Body of pancreas (tissue), 4 donors: ENCODE results near the gene IGFN1. TPM values are rescaled to one million over a fixed set of nuclear protein-coding genes. Genes with fewer than 3 reads are reported as not detected.
A peak's percentile ranks its signal among the peaks of the same experiment; 100 is the strongest.

Experiments used
- ATAC-seq: fragments of 150-250 bp; one replicate; pipeline ENCODE4 v1.9.1; 2016
- DNase-seq, 4 donors: peaks; one replicate each; pipeline ENCODE4 v3.0.0-alpha.2; 2019
- H3K27ac ChIP-seq, 4 donors: fragments of 200-600 bp; sonication (generic); 1 replicate in 3 of 4; 2 replicates in 1 of 4; pipeline versions ENCODE4 v1.5.1 to v1.6.1; 2016 to 2019; ENCODE audit warnings: mild to moderate bottlenecking in 1 of 4, mixed read lengths in 1 of 4, moderate library complexity in 1 of 4
- H3K27me3 ChIP-seq, 2 donors: fragments of 200-600 bp; sonication (generic); one replicate each; pipeline ENCODE4 v1.6.0; 2016; ENCODE audit warnings: mild to moderate bottlenecking in 1 of 2
- H3K36me3 ChIP-seq, 2 donors: fragments of 200-600 bp; sonication (generic); replicated peaks in 1 of 2; 2 replicates each; pipeline ENCODE4 v1.5.1; 2016; ENCODE audit warnings: low read depth in 2 of 2; ENCODE audit not compliant: insufficient read depth in 1 of 2
- H3K4me1 ChIP-seq: fragments of 200-600 bp; sonication (generic); one replicate; pipeline ENCODE4 v1.6.0; 2016
- H3K4me3 ChIP-seq, 2 donors: fragments of 200-600 bp; sonication (generic); 1 replicate in 1 of 2; 2 replicates in 1 of 2; pipeline ENCODE4 v1.5.1; 2016 to 2019
- H3K9me3 ChIP-seq, 3 donors: fragments of 200-600 bp; sonication (generic); 1 replicate in 2 of 3; 2 replicates in 1 of 3; pipeline ENCODE4 v1.5.1; 2016
- CTCF ChIP-seq, 7 experiments: fragments of 450-650 bp in 4 of 7; fragments of 200-600 bp in 3 of 7; sonication (generic) in 3 of 7; IDR thresholded peaks; one replicate each; pipeline ENCODE4 v1.5.1; 2016 to 2019; ENCODE audit warnings: antibody characterized with exemption in 7 of 7
- POLR2A ChIP-seq, 3 donors: fragments of 450-650 bp; IDR thresholded peaks; one replicate each; pipeline ENCODE4 v1.6.1; 2016; ENCODE audit warnings: antibody characterized with exemption in 3 of 3, mild to moderate bottlenecking in 2 of 3
- WGBS, 2 donors: methylation state at CpG; one replicate each; pipeline ENCODE4 v1.1.5; 2017; 5-methylcytosine and 5-hydroxymethylcytosine counted together
- intact Hi-C: fragments of 100-400 bp; cut with DNase I; formaldehyde crosslinking; loops from one replicate; pipeline ENCODE4 v1.15.1; 2023
- total RNA-seq, 2 donors: library from RNA; depleted of rRNA; stranded (reverse); fragments of >200 nt; gene quantifications; one replicate each; pipeline ENCODE4 v1.1.0, GENCODE V29; 2016

IGFN1 gene
- total RNA-seq, 2 donors from 2014 or later: 6.9 to 23.1 TPM

- H3K27ac ChIP-seq: peak overlapping the region in 1 of 4 donors; percentile 42
- DNase-seq: peak; percentile 46 to 73 (median 66)
- H3K27me3 ChIP-seq: no peaks in the 10 kb centered on the region
- intact Hi-C loops: loop anchor here (5.0 kb wide), 1 partner anchor 37 kb away; no protein-coding TSS in a partner anchor
- no peaks in the 10 kb centered on the region for H3K9me3 ChIP-seq
- 40 to 51% methylated on average over 9 of the region's 9 CpGs for WGBS, 2 donors
- no peak overlapping the region for H3K4me3 ChIP-seq
- TF ChIP-seq POLR2A (IDR thresholded peaks at IDR 0.05): no peak
- peak; percentile 36 to 81 (median 72) for TF ChIP-seq CTCF (IDR thresholded peaks at IDR 0.05)
- H3K4me1 ChIP-seq: no peaks in the 10 kb centered on the region
- H3K36me3 ChIP-seq: no peaks in the 10 kb centered on the region
- peak; percentile 97 for ATAC-seq
These were observed 6.1 kb upstream of the IGFN1 start for GRCh38 chr1:201184307-201185122.

- H3K9me3 ChIP-seq: no peaks in the 10 kb centered on the region
- ATAC-seq (no peak), DNase-seq (no peak)
- WGBS, 2 donors: 46 to 67% methylated on average over 1 to 3 of the region's 3 CpGs
- H3K4me3 ChIP-seq: no peak overlapping the region
- H3K4me1 ChIP-seq: no peaks in the 10 kb centered on the region
- intact Hi-C loops: no loop called here
- no peaks in the 10 kb centered on the region for H3K36me3 ChIP-seq
- H3K27ac ChIP-seq: no peak overlapping the region
- TF ChIP-seq CTCF (IDR thresholded peaks at IDR 0.05): no peak
- no peak for TF ChIP-seq POLR2A (IDR thresholded peaks at IDR 0.05)
- H3K27me3 ChIP-seq: no peaks in the 10 kb centered on the region
These were observed 5.5 kb upstream of the IGFN1 start for GRCh38 chr1:201185123-201185453.

GRCh38 chr1:201185527-201186128, 5.0 kb upstream of the IGFN1 start:
- 86 to 87% methylated on average over 5 of the region's 5 CpGs for WGBS, 2 donors
- H3K36me3 ChIP-seq: no peaks in the 10 kb centered on the region
- no peak overlapping the region for H3K4me3 ChIP-seq
- DNase-seq (no peak), ATAC-seq (no peak)
- no peaks in the 10 kb centered on the region for H3K27me3 ChIP-seq
- H3K4me1 ChIP-seq: no peaks in the 10 kb centered on the region
- no peaks in the 10 kb centered on the region for H3K9me3 ChIP-seq
- TF ChIP-seq POLR2A (IDR thresholded peaks at IDR 0.05) (no peak), CTCF (IDR thresholded peaks at IDR 0.05) (no peak)
- no peak overlapping the region for H3K27ac ChIP-seq
- intact Hi-C loops: no loop called here

GRCh38 chr1:201186192-201186591, 4.4 kb upstream of the IGFN1 start:
- Histone ChIP-seq H3K4me3 (no peak overlapping the region), H3K9me3 (no peaks in the 10 kb centered on the region), H3K27me3 (no peaks in the 10 kb centered on the region), H3K36me3 (no peaks in the 10 kb centered on the region), H3K4me1 (no peaks in the 10 kb centered on the region), H3K27ac (no peak overlapping the region)
- ATAC-seq (no peak), DNase-seq (no peak)
- no peak for TF ChIP-seq CTCF (IDR thresholded peaks at IDR 0.05)
- no peak for TF ChIP-seq POLR2A (IDR thresholded peaks at IDR 0.05)
- intact Hi-C loops: no loop called here
- WGBS, 2 donors: 73 to 75% methylated on average over 3 of the region's 3 CpGs
